ENCODE data around the gene ZNF331.
"Not testable (repeated sequence)": the region's sequence is repeated elsewhere in the genome, so short reads cannot be mapped to it uniquely, and the experiment has no call there.

Gene ZNF331

DNA sequence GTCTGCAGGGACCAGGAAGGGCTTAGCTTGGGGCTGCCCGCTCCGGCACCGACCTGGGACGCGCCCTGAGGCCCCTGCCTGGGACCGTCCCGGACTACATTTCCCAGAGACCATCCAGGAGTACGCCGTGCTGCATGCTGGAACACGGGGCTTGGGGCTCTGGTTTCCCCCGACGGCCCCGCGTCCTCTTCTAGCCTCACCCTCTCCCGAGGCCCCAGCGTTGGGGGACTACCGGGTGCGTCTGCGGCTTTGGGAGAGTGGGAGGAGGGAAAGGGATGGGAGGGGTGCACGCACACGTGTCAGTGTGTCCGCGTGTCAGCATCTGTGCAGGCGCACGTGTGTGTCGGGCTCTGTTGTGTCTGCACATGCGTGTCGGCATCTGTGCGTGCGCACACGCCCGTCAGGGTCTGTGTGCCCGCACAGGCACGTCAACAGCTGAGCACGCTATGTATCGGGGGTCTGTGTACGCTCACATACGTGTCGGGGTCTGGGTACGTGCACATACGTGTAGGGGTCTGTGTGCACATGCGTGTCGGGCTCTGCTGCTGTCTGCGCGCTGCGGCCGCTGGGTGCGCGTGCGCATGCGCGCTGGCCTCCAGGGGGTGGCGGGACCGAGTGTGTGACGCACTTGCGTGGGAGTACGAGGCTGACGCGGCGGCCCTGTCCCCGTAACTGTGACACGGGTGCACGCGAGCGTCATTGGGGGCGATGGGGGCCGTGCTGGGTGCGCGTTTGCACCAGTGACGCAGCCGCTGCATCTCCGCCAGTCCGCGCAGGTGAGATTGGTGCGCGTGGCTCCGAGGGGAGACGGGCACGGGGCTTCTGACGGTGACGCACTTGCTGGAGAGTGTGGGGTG is at the start of gene ZNF331:
Gene ZNF331 (plus strand): TSS at position 625 of the 857 bp plus-strand sequence. CDS start 31,232 bp downstream, outside the sequence.
- DNase-seq, result peak; percentile 88

DNA sequence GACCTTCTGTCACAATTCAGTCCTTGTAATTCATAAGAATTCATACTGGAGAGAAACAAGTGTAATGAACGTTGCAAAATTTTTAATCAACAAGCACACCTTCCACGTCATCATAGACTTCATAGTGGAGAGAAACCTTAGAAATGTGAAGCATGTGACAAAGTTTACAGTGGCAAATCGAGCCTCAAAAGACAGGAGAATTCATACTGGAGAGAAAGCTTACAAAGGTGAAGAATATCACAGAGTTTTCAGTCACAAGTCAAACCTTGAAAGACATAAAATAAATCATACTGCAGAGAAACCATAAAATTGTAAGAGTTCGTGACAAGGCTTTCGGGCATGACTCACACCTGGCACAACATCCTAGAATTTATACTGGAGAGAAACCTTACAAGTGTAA is 45.8 kb upstream of the ZNF331 start:
- no peak for DNase-seq

DNA sequence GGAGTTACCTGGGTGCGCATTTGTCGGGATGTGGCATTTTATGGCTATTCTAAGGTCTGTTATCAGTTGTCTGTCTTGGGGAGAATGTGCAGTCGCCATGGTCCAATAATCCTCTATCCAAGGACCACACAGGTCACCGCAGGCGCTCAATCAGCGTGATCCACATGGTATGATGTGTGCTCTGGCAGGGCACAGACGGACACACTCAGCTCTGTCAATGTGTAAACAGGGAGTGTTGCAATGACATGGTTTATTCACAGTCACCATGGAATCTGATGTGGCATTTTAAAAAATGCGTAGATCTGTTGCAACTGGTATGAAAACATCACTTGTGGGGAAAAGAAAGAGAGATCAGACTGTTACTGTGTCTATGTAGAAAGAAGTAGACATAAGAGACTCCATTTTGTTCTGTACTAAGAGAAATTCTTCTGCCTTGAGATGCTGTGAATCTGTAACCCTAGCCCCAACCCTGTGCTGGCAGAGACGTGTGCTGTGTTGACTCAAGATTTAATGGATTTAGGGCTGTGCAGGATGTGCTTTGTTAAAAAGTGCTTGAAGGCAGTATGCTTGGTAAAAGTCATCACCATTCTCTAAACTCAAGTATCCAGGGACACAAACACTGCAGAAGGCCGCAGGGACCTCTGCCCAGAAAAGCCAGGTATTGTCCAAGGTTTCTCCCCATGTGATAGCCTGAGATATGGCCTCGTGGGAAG is 40.5 kb upstream of the ZNF331 start:
- not testable (repeated sequence) for DNase-seq

DNA sequence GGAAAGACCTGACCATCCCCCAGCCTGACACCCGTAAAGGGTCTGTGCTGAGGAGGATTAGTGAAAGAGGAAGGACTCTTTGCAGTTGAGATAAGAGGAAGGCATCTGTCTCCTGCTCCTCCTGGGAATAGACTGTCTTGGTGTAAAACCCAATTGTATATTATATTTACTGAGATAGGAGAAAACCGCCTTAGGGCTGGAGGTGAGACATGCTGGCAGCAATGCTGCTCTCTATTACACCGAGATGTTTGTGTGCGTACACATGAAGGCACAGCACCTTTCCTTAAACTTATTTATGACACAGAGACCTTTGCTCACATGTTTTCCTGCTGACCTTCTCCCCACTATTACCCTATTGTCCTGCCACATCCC is 39.9 kb upstream of the ZNF331 start:
- not testable (repeated sequence) for DNase-seq

DNA sequence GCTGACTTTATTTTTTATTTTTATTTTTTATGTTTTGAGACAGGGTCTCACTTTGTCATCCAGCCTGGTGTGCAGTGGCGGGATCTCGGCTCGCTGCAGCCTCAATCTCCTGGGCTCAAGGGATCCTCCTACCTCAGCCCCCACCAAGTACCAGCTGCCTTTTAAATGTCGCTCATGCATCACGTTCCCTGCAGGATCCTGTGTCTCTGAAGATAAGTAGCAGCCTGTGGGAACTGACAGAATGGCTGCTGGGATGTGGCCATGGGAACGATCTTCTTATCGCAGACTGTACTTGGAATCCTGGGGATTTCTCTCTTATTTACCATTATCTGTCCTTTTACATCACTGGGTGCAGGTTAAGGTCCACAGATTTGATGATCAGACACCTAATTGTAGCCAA is 34.8 kb upstream of the ZNF331 start:
- not testable (repeated sequence) for DNase-seq

DNA sequence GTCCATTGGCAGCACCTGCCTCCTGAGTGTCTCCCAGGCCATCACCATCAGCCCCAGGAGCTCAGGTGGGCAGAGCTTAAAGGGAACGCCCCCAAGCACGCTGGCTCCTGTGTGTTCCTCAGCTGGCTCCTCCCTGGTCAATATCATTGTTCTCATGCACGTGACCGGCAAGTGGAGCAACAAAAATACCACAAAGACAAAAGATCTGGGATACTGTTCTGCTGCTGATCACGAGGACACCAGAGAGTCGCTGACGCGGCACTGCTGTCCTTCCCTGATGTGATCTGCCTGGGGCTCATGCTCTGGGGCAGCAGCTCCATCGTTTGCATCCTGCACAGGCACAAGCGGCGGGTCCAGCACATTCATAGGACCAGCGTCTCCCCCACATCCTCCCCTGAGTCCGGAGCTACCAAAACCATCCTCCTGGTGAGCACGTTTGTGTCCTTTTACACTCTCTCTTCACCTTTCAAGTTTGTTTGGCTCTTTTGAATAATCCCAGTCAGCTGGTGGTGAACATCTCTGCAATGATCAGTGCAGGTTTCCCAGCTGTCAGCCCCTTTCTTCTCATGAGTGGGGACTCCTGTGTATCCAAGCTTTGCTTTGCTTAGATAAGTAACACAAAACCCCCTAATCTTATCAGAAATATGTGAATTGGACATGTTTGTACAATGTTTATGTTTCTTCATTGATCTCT is 34.1 kb upstream of the ZNF331 start:
- not testable (repeated sequence) for DNase-seq

DNA sequence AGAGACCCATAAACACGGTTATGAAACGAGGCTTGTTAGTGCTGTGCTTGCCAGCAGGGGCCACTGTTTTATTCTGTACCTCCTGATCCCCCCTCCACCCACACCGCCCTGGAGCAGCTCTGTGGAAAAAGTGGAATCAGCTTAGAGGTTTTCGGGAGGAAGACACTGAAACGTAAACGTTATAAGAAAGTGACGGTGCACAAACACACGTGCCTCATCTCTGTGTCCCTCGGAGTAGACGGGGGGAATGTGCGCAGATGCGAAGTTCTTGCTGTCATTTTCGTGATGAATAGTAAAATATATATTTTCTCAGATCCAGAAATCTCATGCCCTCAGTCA is 33.6 kb upstream of the ZNF331 start:
- not testable (repeated sequence) for DNase-seq

DNA sequence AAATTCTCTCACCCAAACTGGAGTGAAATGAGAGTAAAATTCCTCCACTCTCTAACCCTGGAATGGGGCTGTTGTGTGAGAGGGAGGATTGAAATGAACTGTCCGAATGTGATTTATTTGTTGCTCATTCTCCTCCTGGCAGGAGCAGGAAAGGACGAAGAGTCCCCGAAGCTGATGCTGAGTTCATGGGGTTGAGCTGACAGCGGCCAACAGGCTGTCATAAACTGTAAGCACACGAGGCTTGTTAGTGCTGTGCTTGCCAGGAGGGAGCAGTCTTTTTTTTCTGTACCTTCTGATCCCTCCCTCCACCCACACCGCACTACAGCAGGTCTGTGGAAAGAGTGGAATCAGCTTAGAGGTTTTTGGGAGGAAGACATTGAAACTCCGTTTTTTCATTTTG is 33.1 kb upstream of the ZNF331 start:
- DNase-seq, result no peak

DNA sequence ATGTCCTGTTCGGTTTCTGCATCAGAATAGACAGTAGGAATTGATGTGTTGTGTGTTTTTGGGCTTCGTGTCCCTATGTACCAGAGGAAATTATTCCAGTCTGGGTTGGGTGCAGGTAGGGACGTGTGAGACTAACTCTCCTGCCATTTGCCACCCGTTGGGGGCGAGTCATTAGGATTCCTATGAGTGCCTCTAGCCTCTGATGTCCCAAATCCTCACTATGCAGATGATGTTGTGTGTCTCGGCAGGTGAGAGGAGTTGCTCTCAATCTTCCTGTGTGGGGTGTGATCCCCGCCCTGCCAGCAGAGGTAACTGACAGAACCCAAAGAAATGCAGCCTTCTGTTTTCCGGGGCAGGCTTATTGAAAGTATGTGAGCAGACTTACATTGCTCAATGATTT is 31.2 kb upstream of the ZNF331 start:
- DNase-seq, result no peak

DNA sequence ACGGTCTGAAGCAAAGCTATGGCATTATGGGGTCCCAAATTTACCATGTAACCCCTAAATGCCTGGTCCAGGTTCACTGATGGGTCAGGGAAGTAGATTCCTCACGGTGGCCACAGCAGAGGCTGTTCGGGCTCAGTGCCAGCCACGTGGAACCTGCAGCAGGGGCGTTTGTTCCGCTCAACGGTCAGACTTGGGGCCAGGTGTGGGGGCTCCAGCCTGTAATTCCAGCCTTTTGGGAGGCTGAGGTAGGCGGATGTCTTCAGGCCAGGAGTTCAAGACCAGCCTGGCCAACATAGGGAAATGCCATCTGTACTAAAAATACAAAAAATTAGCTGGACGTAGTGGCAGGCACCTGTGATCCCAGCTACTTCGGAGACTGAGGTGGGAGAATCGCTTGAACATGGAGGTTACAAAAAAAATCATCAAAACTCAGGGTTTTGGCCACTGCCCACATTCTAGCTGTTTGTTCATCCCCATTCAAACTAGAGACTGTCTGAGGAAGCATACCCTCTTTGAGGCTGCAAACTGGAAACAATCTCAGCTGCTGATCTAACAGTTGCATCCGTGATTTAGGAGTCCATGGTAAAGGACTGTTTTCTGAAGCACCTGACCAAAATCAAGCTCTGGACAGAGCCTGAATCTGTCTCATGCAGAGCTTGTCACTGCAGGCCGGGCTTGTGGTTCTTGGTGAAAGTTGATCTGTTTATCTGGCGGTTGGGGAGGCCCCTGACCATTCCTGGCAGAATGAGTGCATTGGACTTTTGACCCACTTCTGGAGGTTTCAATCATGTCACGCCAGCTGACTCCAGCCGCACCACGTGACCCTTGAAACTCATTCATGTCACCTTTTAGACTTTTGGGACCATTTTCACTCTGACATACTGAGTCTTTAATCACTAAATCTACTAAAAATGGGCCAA is 30.2 kb upstream of the ZNF331 start:
- no peak for DNase-seq

DNA sequence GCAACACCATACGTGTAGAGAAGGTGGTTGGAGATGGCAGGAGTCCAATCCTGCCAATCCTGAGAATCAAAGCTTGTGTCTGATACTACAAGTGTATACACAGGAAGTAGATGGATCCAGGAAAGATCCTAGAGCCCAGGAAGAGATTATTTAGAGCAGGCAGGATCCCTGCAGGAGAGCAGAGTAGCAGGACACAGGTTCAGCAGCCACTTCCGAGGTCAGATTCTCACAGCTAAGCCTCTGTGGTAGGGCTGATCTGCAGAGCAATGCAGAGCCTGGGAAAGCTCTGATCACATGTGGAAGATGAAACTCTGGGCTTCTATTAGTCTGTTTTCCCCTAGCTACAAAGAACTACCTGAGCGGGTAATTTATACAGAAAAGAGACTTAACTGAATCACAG is 28.5 kb upstream of the ZNF331 start:
- no peak for DNase-seq

DNA sequence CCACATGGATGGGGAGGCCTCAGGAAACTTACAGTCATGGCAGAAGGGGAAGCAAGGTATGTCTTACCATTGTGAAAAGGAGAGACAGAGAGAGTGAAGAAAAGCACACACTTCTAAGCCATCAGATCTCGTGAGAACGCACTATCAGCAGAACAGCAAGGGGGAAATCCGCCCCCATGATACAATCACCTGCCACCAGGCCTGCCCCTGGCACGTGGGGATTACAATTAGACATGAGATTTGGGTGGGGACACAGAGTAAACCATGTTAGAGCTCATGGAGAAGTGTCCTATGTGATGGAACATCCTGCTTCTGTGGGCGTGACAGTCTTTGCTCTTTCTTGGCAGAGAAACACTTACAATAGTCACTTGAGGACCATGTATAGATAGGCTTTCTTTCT is 28.1 kb upstream of the ZNF331 start:
- DNase-seq, result no peak

DNA sequence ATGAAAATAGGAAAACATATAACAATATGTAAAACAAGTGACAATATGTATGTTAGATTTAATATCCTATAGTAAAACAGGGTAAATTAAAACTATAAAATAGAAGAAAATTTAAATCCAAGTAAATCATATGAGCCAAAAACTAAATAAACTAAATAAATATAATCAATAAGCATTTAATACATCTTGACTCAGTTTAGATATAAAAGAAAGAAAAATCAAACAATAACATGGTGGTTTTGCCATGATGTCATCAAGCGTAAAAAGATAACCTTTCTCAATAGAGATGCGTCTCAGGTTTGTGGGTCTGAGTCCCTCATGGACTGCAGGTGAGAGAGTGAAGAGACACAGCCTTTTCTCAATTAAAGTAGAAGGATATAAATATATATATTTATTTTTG is 26.6 kb upstream of the ZNF331 start:
- DNase-seq, result no peak

DNA sequence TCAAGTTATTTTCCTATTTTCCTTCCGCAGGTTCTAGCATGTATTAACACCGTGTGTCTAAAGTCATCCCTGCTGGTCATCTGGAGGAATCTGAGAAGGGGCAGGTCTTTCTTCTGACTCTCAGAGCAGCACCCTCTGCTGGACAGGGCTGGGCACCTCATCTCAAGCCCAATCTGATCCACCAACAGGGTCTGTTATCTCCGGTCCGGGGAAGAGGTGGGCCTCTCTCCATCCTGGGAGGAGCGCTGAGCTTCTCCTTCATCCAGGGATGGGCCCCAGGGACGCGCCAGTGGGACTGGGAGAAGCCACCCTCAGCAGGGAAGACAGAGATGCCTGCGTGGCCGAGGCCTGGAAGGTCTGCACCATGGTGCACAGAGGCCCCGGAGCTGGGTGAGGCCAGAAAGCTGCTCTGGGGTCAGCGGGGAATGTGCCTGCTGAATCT is 26.0 kb upstream of the ZNF331 start:
- DNase-seq, result peak; percentile 61

DNA sequence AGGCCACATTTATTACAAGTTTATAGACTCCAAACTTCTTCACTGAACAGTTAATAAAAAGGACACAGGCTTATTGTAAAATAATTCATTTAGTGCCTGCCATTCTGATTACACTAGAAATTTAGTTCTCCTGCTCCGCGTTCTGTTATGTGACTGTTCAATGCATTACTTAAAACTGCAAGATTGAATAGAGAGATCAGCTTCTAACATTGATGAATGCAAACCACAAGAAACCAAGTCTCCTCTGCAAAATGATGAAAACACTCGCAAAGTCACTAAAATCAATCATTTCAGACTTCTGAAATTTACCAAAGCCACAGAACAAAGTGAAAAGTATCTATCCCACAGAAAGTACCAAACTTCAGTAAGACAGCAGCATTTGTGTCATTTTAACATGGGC is 22.9 kb upstream of the ZNF331 start:
- not testable (repeated sequence) for DNase-seq

DNA sequence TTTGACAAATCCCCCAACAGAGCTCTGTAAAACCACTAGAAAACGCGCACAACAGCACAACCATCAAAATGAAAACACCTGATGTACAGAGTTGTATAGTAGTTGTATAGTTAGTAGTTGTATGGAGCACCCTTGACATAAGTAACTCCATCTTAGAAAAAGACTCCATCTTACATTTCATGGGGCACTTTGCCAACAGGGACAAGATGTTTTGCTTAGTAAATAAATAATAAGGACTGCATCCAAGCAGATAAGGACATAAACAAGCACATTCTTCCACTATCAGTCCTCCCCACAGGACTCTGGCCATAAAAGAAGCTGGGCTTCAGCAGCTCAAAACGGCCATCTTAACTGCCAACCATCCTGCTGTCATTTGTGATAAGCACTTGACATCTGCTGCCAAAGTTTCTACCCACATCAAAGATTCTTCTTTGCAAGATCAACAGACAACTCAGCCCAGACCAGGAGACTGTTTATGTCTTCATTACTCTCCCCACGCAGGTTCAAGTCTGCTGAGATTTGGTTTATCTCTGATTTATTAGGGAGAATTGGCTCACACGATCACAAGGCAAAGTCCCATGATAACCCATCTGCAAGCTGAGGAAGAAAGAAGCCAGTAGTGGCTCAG is 20.7 kb upstream of the ZNF331 start:
- DNase-seq, result no peak

DNA sequence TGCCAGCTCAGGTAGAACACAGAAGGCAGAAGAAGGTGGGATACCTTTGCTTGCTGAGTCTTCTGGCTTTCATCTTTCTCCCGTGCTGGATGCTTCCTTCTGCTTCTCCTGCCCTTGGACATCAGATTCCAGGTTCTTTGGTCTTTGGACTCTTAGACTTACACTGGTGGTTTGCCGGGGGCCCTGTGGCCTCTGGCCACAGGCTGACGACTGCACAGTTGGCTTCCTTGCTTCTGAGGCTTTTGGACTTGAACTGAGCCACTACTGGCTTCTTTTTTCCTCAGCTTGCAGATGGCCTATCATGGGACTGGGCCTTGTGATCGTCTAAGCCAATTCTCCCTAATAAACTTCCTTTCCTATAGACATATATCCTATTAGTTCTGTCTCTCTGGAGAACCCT is 19.8 kb upstream of the ZNF331 start:
- DNase-seq, result no peak

DNA sequence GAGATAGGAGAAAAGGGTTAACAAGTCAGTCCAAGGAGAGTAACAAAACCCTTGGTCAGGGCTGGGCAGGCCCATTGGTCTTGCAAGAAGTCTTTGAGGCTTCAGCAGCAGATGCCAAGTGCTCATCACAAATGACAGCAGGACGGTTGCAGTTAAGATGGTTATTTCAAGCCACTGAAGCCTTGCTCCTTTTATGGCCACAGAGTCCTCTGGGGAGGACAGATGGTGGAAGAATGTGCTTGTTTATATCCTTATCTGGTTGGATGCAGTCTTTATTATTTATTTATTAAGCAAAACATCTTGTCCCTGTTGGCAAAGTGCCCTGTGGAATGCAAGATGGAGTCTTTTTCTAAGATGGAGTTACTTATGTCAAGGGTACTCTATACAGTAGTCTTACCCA is 19.2 kb upstream of the ZNF331 start:
- DNase-seq, result no peak

DNA sequence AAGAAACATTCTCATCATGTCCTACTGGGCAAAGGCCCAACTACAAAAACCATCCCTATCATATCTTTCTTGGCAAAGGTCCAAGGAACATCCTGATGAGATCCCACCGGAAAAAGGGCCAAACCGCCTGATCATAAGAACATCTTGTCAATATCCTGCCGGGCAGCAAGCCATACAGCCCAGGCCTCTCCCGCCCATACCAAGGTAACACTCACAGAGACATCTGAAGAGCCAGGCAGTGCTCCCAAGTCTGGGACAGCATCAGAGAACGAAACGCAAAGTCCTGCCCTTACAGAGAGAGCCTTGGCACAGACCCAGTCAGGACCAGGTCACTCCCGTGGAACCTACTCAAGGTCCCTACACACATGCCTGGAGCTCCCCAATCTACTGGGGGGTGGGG is 18.5 kb upstream of the ZNF331 start:
- no peak for DNase-seq

DNA sequence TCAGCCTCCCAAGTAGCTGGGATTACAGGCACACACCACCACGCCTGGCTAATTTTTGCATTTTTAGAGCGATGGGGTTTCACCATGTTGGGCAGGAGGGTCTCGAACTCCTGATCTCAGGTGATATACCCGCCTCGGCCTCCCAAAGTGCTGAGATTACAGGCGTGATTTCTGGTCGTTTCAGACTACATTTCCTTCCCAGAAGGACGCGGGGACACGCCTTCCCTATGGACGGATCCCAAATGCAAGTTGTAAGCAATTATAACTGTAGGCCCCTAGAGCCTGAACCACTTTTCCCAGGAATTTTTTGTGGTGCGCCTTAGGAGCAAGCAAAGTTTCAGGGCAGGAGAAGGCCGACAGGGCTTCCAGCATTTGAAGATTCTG is 17.8 kb upstream of the ZNF331 start:
- DNase-seq, result no peak

DNA sequence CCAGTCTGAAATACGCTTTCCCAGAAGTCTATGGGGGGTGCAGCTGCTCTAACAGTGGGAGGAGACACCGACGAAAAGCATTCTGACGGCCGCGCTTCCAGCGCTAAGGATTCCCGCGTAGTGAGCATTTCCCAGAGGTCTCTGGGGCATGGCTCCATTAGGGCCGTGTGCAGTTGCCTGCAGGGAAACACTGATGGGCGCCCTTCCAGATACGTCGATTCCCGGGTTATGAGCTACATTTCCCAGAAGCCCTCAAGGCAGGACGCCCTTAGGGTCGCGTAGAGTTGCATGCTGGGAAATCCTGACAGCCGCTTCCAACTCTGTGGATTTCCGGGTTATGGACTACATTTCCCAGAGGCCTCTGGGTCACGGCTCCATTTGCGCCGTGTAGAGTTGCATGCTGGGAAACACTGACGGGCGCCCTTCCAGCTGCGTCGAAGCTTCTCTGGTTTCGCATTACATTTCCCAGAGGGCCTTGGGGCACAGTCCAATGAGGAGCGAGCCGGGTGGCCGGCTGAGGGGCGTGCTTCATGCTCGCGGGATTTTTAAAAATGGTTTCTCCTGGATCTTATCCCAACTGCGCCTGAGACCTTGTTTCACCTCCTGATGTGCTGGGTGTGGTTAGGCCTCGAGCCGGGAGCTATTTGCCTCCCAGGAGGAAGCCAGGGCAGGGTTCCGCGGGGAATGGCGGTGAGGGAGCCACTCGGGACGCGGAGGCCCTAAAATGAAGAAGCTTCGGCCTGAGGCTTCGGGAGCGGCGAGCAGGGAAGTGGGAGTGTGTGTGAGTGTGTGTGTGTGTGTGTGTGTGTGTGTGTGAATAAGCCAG is 17.2 kb upstream of the ZNF331 start:
- DNase-seq, result peak; percentile 88

All from stimulated activated CD4-positive, alpha-beta T cell treated with anti-CD3 and anti-CD28 coated beads, Interleukin-15, amount 100 ng/mL, for 24 hours (primary cell).